Left renal cortex interstitium (tissue), 4 donors: ENCODE measurements around the gene RGS6. TPM values are rescaled to one million over a fixed set of nuclear protein-coding genes. Genes with fewer than 3 reads are reported as not detected.

Experiments
- DNase-seq, 4 donors: peaks; one replicate each; pipeline ENCODE4 v3.0.0-alpha.2; 2013; ENCODE audit warnings: low read depth in 4 of 4, low spot score in 2 of 4, missing footprints in 1 of 4
- polyA plus RNA-seq, 4 donors: library from polyadenylated mRNA; unstranded; fragments of 120-200 nt; gene quantifications; one replicate each; pipeline ENCODE4 v1.2.1, GENCODE V29; 2013; ENCODE audit not compliant: insufficient read length in 4 of 4

Gene RGS6
- polyA plus RNA-seq, 4 donors, result 1.1 to 1.9 (median 1.4) TPM

DNA sequence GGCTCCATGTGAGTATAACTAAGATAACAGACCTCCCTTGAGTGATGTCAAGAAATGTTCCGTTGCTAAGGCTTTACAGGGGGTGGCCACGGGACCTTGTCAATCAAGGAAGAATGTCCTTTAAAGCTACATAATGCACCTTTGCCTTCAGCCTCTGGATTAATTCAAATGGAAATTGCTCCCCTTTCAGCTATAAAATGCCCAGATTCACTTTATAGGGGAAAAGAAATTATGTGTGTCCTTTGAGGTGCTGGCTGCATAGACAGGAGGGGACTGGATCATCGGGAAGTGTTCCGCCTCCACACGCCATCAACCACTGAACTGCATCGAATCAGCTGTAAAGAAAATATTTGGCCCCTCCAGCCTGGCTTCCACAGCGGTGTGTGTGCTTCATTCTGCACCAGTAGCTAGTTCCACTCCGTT, 546.3 kb downstream of the RGS6 start:
- DNase-seq, result no peak

DNA sequence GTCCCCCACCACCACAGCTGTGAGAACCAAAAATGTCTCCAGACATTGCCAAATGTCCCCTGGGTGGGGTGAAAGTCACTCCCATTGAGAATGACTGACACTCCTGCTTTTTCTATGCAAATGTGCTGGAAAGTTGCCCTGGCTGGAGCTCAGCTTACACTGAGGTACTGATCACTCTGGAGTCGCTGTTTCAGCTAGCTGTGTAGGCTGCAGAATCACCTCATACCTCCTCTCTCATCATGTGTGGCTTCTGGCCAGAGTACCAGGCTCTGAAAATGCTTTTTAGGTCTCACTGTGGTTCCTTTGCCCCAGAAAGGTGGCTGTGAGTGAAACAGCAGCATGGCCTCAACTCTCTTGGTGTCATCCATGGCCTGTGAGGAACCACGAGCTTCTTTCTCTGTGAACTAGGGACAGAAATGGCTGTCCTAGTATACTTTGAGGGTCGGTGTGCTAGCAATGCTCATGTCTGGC, 547.3 kb downstream of the RGS6 start:
- DNase-seq, result peak in 1 of 4 donors; percentile 49

DNA sequence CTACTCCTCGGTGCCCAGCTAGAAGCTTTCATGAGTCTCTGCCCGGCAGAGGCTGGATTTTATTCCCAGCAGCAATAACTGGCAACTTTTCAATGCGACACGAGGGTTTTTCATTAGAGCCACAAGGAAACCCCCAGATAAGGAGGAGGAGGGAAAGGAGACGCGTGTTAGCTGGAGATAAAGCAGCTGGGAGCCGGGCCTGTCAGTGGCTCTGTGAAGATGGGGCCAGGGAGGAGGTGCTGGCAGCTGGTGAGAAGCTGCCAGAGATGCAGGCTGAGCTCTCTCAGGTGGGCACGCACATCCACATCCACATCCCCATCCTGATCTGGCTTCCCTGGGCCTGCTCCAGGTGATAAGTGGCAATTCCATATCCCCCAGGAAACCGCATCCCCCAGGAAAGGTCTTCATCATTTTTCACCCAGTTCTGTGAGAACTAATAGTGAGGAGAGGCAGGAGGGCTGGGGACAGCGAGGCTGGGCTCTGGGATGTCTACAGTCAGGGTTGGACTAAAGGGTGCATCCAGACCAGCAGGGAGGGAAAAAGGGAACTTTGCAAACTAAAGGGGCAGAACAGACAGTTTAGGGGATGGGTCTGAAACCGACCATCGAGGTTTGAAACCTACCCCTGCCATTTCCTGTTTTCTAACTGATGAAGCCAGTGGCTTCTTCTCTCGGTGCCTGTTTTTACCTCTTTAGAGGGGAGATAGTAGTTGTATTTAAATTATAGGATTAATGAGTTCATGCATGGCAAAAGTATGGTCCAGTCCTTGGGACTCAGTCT, 548.4 kb downstream of the RGS6 start:
- no peak for DNase-seq

DNA sequence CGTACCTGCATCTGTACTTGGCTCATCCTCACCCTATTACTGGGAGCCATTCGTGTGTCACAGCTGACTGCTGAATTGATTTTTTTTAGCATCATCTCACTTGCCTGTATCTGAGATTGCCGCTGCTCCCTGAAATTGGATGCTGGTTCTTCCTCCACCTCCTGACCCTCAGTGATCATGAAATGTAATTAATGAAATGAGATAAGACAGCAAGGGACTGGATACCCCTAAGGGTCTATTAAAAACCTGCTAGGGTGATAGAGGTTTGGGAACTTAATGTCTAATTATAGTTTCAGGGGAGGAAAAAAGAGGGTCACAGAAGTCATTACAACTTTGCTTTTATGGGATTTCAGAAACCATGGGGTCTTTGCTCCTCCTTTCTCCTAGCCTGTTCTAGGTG, 551.1 kb downstream of the RGS6 start:
- no peak for DNase-seq

DNA sequence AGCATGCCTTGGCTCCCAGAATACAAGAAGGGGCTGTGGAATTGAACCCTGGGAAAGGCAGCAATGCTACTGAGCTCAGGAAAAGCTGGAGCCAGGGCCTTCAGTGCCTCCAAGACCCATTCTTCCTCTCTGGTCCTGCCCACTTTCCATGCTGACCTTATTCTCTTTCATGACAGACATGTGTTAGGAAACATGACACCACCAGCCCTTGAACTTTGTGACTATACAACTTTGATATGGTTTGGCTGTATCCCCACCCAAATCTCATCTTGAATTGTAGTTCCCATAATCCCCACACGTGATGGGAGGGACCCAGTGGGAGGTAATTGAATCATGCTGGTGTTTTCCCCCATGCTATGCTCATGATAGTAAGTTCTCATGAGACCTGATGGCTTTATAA, 553.5 kb downstream of the RGS6 start:
- DNase-seq, result no peak

DNA sequence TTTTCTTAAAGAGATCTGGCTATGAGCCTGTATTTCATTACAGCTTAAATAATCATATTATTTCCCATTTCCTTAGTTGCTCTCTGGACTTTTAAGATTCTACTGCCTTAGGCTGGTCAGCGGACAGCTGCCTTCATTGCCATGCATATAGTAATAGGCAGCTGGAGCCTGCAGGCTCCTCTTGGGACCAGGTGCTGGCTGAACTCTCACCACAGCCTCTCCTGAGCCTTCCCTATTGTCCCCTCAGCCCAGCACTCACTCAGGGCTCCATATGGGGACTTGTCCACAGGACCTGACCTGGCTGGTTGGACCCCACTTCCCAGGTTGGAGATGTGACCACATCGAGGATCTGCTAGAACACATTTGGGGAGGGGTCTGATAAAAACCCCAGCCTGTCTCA, 556.3 kb downstream of the RGS6 start:
- no peak for DNase-seq

DNA sequence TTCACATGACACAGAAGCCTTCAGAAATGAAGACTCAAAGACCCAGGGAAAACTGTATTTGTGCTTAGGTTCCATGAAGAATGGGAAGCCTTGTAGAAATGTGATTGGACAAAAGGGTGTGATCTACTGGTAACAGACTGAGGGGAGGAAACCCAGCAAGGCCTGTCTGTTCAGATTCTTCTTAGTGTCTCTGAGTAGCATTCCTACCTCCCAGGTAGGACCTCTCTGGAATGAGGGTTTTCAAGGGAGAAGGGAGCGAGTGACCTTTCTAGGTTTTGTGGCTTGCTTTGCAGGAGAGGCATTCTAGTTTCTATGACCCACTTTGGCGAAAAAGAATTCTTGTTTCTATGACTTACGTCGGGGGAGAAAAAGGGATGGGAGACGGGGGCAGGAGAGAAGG, 560.0 kb downstream of the RGS6 start:
- no peak for DNase-seq

DNA sequence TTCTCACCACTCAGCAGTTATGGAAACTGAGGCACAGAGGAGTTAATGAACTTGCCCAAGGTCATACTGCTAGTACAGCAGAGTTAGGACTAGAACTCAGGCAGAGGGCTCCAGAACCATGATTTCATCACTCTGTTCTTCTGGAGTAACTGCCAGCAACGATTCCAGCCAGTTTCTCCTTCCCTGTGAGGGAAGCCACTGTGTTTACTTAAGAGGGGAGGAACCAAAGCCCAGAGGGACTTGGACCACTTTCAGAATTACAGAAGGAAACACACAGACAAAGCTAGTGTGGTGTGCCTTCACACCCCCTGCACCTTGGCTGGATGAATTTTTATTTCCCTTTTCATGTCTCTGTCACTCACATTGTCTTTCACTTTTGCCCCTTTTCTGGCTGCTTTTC, 563.4 kb downstream of the RGS6 start:
- DNase-seq, result no peak

DNA sequence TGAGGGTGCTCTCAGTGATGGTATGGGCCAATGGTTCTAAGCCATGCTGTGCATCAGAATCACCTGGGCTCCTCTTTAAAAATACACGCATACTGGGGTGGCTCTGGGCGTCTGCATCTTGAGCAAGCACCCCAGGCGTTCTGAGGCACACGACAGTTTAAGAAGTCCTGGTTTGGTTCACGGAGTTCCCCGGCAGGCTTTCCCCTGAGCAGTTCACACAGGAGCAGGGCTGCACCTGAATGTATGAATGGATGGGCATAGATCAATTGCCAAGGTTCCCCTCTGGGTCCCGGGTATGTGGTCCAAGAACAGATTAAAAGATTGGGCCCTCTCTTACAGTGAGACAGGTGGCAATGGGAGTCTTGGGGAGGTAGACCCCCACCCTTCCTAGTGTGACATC, 566.4 kb downstream of the RGS6 start:
- no peak for DNase-seq

DNA sequence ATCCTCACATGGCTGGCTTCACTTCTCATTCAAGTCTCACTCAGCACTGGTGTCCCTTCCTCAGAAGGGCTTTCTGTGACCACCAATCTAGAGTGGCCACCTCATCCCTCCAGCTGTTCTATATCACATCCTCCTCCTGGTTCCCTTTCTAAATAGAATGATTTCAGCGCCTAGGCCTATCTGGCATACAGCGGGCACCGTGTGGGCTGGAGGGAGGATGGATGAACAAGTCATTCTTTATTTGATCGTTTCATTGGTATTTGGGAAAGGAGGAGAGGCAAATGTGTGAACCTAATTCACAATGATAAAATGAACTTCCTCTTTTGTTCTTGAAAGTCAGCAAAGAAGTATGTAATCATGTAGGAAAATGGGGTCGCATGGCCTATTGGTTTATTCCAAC, 567.5 kb downstream of the RGS6 start:
- no peak for DNase-seq

DNA sequence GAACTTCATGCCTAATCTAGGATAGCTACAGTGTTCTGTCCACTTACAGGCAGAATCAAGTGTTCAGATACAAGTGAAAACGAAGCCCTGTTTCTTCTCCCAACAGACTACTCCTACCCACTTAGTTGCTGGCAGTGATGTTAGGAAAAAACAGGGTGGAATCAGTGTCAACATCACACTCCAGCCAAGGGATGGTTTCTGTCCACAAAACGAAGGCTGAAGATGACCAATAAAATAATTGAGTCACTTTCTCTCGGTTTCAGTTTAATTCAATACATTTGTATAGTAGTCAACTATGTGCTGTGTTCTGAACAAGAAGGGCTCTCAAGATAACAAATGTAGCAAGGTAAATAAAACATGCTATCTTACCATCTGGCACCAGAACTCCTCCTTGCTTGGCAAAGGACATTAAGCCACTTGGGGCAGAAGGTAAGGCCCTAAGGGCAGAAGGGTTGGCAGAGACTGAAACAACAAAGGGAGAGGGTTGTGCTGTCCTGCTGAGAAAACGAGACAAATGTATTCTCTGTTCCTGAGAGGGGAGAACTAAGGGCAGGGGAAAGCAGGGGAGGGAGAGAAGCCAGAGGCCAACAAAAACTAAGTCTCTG, 568.1 kb downstream of the RGS6 start:
- no peak for DNase-seq

DNA sequence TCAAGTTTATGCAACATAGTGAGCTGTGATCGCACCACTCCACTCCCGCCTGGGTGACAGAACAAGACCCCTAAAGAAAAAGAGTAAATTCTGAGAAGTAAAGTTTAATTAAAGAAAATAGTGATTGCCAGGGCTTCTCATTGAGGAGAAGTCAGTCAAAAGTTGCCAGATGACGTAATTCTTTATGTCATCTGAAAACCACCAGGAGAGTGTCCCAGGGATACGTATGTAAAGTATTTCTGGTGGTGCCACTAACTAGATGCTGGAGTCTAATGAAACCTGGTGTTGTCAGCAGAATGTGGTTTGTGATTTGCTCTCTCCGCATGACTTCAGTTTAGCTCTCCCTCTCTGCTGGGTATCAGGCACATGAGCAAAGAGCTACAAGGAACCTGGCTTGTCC, 569.2 kb downstream of the RGS6 start:
- DNase-seq, result no peak

DNA sequence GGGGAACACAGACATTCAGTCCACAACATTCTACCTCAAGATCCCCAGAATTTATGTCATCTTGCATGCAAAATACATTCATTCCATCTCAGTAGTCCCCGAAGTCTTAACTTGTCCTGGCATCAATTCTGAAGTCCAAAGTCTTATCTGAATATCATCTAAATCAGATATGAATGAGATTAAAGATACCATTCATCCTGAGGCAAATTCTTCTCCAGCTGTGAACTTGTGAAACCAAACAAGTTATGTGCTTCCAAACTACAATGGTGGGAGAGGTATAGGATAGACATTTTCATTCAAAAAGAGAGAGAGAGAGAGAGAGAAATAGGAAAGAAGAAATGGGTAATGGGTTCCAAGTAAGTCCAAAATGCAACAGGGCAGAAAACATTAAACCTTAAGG, 571.0 kb downstream of the RGS6 start:
- DNase-seq, result no peak

DNA sequence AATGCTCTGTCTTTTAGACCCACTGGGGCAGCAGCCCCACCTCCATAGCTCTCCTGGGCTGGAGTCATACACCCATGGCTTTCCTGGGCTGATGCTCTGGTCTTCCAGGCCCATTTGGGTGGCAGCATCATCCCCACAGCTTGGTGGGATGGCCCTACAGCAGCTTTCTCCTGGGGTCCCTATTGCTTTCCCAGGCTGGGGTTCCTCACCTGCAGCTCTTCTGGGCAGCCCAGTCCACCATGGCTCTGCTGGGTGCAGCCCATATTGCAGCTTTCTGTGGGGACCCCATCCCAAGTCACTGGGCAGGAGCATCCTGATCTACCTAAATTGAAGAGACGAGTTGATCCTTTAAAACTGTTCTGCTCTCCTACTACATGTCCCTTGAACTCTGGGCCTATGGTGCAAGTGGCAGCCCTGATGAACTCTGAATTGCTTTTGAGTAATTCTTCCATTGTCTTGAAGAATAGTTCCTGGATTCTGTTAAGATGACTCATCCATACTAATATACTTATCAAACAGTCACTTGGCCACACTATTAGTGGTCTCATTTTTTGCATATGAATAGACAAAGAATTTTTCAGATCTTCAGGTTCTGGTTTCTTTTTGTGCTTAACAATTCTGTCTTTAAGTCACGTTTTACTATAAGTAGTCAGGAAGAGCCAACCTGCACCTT, 571.6 kb downstream of the RGS6 start:
- DNase-seq, result no peak

DNA sequence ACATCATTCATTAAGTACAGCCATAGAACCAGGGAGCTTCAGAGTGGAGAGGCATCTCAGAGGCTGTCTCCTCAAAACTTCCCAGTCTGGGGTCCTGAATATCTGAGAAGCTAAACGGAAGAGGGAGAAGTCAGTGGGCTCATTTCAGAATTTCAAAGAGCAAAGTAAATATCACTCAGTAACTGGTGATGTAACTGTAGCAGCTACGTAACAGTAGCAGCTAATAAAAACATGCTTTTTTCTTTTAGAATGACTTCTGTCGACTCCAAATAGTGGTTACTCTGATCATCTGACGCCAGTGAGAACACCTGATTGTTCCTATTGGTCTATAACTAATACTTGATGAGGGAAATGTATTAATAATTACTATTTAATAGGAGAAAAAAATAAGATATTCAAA, 578.3 kb downstream of the RGS6 start:
- no peak for DNase-seq

DNA sequence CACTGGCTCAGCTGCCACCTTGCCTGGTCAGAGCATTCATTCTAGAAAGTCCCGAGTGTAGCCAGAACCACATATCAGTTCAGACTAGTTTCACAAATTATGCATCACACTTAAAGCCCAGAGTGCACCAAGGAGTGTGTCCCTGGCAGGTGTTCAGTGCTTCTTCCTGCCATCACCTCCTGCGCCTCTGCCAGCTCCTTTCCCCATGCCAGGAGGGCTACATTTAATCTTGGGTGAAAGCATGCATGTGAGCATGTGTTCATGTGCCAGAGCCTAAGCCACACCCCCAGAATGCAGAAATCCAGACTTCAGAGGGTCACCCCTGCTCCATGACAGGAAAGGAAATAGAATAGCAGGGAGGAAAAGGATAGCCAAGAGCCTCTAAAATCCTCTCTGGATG, 580.1 kb downstream of the RGS6 start:
- no peak for DNase-seq

DNA sequence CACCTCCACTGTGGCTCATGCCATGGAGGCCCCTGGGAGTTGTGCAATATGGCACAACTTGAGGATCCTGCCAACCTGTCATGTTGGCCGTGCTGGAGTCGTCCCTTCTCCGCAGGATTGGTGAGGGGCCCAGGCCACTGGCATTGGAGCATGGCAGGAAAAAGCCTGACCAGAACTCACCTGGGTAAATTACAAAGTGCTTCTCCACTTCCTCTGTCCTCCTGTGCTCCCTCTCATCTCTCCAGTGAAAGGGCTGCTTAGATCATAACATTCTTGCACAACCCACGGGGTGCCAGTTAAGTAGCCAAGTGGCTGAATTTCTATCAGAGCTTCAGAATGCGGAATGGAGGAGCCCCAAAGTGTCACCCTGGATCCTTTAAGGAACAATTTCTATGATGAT, 580.7 kb downstream of the RGS6 start:
- DNase-seq, result no peak

DNA sequence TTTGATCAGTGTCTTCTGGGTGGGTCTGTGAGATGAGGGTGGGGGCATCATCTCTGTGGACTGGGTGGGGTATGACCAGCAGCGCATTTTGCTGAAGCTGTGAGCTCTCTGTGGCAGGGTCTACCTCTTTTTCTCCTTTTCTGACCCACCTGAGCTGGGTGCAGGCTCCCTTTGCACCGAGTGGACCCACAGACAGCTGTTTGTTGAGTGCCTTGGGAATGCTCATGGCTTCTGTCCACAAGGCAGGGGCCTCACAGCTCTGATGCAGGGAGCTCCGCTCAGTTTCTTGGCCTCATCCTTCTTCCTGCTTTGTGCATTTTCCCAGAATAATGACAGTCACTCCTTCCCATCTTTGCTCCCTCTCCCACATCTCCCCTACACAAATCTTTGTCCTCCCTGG, 581.1 kb downstream of the RGS6 start:
- no peak for DNase-seq

DNA sequence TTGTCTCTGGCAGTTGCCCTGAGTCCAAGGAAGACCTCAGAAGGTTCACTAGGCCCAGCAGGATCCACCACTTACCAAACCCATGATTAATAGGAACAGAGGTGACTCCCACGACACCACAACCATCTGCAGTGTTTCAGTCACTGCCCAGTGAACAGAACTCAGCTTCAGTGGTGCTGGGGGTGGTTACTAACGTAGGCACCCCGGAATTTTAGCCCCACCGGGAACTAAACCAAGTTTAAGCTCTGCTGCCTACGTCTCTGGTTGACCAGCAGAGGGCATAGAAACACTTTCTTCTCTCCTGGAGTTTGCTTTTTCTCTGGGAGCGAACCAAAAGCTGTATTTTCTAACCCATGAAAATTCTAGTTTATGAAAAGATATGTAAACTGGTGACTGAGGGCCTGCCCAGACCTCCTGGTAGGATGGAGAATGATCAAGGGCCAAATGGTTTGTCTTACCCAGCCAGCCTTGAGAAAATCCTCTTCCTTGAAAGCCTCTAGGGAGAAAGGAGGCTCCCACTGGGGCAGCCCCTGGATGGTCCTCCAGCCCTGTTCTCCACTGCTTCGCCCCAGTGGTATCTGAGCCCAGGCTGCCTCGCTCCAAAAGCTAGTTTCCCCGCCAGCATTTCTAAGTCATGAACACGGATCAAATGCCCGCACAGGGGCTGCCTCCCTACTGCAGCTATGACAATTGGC, 581.9 kb downstream of the RGS6 start:
- DNase-seq, result peak in 1 of 4 donors; percentile 37

DNA sequence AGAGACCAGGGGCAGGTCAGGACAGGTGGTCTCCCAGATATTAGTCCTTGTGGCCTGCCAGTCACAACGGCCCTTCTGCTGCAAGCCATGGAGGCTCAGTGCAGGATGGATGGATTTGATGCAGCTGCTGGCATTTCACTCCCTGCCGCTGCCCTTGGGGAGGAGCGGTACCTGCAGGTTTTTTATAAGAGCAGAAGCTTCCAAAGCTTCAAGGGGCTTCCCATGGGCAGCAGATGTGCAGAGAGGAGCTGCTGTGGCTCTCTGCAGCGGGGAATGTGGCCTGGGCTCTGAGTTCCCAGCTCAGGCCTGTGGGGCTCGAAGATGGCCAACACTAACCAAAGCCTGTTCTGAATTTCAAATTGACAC, 582.4 kb downstream of the RGS6 start:
- no peak for DNase-seq
